Measurements from ENCODE around the gene TUBG1.

TUBG1 gene

DNA sequence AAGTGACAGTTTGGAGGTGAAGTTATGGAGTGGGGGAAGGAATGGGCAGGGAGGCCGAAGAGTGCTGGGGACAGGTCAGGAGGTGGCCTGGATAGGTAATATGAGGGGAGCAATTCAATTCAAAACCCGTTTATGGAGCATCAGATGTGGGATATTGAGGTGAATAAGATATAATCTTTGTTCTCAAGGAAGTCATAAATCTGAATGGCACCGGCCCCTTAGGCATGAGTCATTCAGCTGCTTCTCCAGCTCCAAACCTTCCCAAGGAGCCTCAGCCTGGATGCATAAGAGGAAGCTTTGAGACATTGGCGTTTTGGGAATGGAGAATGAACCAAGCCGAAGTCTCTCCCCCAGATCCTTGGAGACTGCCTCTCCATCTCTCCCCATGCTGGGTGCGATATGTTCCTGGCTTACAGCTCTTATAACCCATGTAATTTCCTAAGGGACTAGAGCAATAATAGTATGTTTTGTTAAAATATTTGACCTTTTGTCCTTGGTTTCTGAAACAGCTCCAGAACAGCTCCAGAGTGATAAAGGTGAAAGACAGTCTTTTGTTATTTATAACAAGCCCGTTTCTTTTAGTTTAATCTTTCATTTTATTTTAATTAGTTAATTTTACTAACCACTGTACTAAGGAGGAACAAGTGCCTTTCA, 51.3 kb downstream of the TUBG1 start:
- Histone ChIP-seq H3K4me2 (ENCODE audit: low read length) (no peak overlapping the region), H3K27me3 (ENCODE audit: control insufficient read depth, low read length) (no peaks in the 10 kb centered on the region), H3K79me2 (ENCODE audit: control insufficient read depth, low read length) (no peaks in the 10 kb centered on the region), H3F3A (ENCODE audit: control insufficient read depth, insufficient read depth) (0 out of 2 replicates have a peak, but pooled peaks cover 7% of the 10 kb centered on the region), H3K27ac (ENCODE audit: low read depth, low read length) (no peak overlapping the region), H3K36me3 (ENCODE audit: control insufficient read depth, low read length) (no peaks in the 10 kb centered on the region), H3K4me1 (ENCODE audit: control insufficient read depth, low read length) (peaks cover 20% of the 10 kb centered on the region), H4K20me1 (ENCODE audit: control insufficient read depth, insufficient read depth, low read depth, low read length) (no peaks in the 10 kb centered on the region), H3K9me2 (replicated peaks; ENCODE audit: control insufficient read depth, low read length) (no peaks in the 10 kb centered on the region), H3K9me3 (ENCODE audit: control insufficient read depth, insufficient read depth, low read length) (no peaks in the 10 kb centered on the region), H3K4me3 (ENCODE audit: low read length) (no peak overlapping the region)
- TF ChIP-seq, protein P1, sequence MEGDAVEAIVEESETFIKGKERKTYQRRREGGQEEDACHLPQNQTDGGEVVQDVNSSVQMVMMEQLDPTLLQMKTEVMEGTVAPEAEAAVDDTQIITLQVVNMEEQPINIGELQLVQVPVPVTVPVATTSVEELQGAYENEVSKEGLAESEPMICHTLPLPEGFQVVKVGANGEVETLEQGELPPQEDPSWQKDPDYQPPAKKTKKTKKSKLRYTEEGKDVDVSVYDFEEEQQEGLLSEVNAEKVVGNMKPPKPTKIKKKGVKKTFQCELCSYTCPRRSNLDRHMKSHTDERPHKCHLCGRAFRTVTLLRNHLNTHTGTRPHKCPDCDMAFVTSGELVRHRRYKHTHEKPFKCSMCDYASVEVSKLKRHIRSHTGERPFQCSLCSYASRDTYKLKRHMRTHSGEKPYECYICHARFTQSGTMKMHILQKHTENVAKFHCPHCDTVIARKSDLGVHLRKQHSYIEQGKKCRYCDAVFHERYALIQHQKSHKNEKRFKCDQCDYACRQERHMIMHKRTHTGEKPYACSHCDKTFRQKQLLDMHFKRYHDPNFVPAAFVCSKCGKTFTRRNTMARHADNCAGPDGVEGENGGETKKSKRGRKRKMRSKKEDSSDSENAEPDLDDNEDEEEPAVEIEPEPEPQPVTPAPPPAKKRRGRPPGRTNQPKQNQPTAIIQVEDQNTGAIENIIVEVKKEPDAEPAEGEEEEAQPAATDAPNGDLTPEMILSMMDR (IDR thresholded peaks at IDR 0.05; ENCODE audit: low read depth, low read length, poor library complexity, severe bottlenecking), result no peak
- TF ChIP-seq EZH2phosphoT487 (IDR thresholded peaks at IDR 0.05; ENCODE audit: borderline replicate concordance, low read length), result no peak

Data from DOHH2 (cell line).